Smooth muscle cell (in vitro differentiated cells): ENCODE results near the gene ZNF117. TPM values are rescaled to one million over a fixed set of nuclear protein-coding genes. Genes with fewer than 3 reads are reported as not detected.
"Not testable (repeated sequence)": the region's sequence is repeated elsewhere in the genome, so short reads cannot be mapped to it uniquely, and the experiment has no call there.

Source experiments
- DNase-seq: peaks from one replicate; lab custom pipeline; 2025; ENCODE audit not compliant: unreplicated experiment; lab: John Stamatoyannopoulos, UW
- H2AFZ ChIP-seq: fragments of 200-600 bp; sonication (generic); 2 replicates; pipeline ENCODE4 v1.6.0; 2016; ENCODE audit warnings: antibody characterized with exemption, low read depth, mild to moderate bottlenecking
- H3F3A ChIP-seq: fragments of 200-600 bp; sonication (generic); 2 replicates; pipeline ENCODE4 v1.6.0; 2017; ENCODE audit warnings: antibody characterized with exemption, low read depth
- H3K27ac ChIP-seq: fragments of 200-600 bp; sonication (generic); 2 replicates; pipeline ENCODE4 v1.5.1; 2016; ENCODE audit warnings: low read depth, mild to moderate bottlenecking
- H3K27me3 ChIP-seq: fragments of 200-600 bp; sonication (generic); 2 replicates; pipeline ENCODE4 v1.6.1; 2016; ENCODE audit warnings: low read depth, mild to moderate bottlenecking
- H3K36me3 ChIP-seq: fragments of 200-600 bp; sonication (generic); 2 replicates; pipeline ENCODE4 v1.5.1; 2016; ENCODE audit warnings: low read depth
- H3K4me1 ChIP-seq: fragments of 200-600 bp; sonication (generic); 2 replicates; pipeline ENCODE4 v1.5.1; 2016; ENCODE audit warnings: low read depth
- H3K4me2 ChIP-seq: fragments of 200-600 bp; sonication (generic); 2 replicates; pipeline ENCODE4 v1.6.0; 2016; ENCODE audit warnings: mild to moderate bottlenecking
- H3K4me3 ChIP-seq: fragments of 200-600 bp; sonication (generic); 2 replicates; pipeline ENCODE4 v1.5.1; 2016; ENCODE audit warnings: mild to moderate bottlenecking
- H3K79me2 ChIP-seq: fragments of 200-600 bp; sonication (generic); 2 replicates; pipeline ENCODE4 v1.6.0; 2016; ENCODE audit warnings: low read depth, mild to moderate bottlenecking
- H3K9ac ChIP-seq: fragments of 200-600 bp; sonication (generic); 2 replicates; pipeline ENCODE4 v1.6.0; 2016; ENCODE audit warnings: low read depth
- H3K9me3 ChIP-seq: fragments of 200-600 bp; sonication (generic); replicated peaks from 2 replicates; pipeline ENCODE4 v1.5.1; 2016; ENCODE audit warnings: low read depth
- H4K20me1 ChIP-seq: fragments of 200-600 bp; sonication (generic); 2 replicates; pipeline ENCODE4 v1.6.0; 2016; ENCODE audit warnings: low read depth
- WGBS: methylation state at CpG from one replicate; pipeline ENCODE4 v1.1.7; 2016; ENCODE audit warnings: low lambda C conversion rate; 5-methylcytosine and 5-hydroxymethylcytosine counted together
- polyA plus RNA-seq: library from polyadenylated mRNA; unstranded; fragments of >200 nt; fragmentation: Nextera tagmentation; extraction: Ambion mirVana; gene quantifications from 2 replicates; pipeline ENCODE4 v1.2.1, GENCODE V29; 2016
- total RNA-seq: library from RNA; depleted of rRNA; stranded (reverse); fragments of >200 nt; gene quantifications from 2 replicates; pipeline ENCODE4 v1.2.3, GENCODE V29; 2014
- TF ChIP-seq, protein P1 (sequence below): fragments of 200-600 bp; sonication (generic); IDR thresholded peaks from 2 replicates; pipeline ENCODE4 v1.5.1; 2017; ENCODE audit warnings: borderline replicate concordance, mild to moderate bottlenecking, antibody characterized with exemption; ENCODE audit not compliant: insufficient read depth, poor library complexity, severe bottlenecking

Gene ZNF117
- total and polyA plus RNA-seq, 2 experiments from 2014 or later = 1.4 to 11.5 TPM

DNA sequence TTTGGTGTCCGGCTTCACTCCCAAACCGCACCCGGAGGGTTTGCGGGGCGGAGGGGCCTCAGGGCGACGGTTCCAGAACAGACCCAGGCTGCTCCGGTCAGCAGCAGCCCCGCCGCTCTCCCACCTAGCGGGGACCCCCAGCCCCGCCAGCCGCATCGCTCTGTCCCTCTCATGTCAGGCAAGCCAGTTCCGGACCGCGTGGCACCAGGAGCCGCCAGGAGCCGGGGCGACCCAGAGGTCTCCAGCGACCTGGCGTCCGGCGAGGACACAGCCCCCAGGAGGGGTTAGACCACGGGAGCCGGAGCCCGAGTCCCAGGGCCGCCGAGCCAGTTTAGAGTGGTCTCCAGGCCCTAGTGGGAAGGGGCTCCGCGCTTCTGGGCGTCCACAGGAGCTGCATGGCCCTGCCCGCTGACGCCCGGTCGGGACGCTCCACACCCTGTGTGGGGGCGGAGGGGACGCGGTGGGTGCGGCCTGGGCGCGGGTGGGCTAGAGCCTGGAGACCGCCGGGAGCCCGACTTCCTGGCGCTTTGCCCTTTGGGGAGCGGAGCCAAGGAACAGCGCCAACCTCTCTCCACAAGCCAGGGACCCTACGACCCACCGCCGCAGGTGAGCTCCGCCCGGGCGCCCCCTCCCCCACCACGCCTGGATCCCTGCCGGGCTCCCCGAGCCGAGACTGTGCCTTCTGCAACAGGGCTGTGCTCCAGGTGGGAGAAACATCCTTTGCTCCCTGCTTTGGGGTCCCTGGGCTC, 43.4 kb downstream of the ZNF117 start:
- H3K27ac ChIP-seq = no peak overlapping the region

DNA sequence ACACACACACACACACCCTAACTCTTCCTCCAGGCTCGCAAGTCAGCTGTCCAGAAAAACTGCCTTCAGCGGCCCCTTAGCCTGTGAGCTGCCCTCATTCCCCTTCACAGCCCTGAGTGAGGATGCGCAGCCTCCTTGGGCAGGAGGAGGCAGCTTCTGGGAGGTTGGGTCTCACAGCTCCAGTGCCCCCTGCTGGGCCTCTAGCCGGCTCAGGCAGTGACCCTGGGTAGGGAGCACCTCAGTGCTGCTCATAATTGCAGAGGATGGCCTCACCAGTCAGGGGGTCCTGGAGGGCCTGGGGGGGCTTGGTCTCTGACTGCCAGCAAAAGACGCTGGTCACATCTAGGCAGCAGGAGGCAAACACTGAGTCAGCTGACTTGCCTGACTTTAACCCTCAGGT, 44.1 kb downstream of the ZNF117 start:
- Histone ChIP-seq H3K4me2 (peak overlapping the region; percentile 85), H3K79me2 (no peaks in the 10 kb centered on the region), H3K9ac (no peak overlapping the region), H2AFZ (no peak overlapping the region), H3K4me3 (peak overlapping the region; percentile 45), H3K9me3 (no peaks in the 10 kb centered on the region), H3K4me1 (peaks cover 7% of the 10 kb centered on the region), H3K36me3 (no peaks in the 10 kb centered on the region), H4K20me1 (no peaks in the 10 kb centered on the region), H3F3A (no peaks in the 10 kb centered on the region), H3K27me3 (peaks cover 36% of the 10 kb centered on the region), H3K27ac (no peak overlapping the region)
- no peak for DNase-seq
- 43% methylated on average over 5 of the region's 5 CpGs for WGBS
- TF ChIP-seq, protein P1, sequence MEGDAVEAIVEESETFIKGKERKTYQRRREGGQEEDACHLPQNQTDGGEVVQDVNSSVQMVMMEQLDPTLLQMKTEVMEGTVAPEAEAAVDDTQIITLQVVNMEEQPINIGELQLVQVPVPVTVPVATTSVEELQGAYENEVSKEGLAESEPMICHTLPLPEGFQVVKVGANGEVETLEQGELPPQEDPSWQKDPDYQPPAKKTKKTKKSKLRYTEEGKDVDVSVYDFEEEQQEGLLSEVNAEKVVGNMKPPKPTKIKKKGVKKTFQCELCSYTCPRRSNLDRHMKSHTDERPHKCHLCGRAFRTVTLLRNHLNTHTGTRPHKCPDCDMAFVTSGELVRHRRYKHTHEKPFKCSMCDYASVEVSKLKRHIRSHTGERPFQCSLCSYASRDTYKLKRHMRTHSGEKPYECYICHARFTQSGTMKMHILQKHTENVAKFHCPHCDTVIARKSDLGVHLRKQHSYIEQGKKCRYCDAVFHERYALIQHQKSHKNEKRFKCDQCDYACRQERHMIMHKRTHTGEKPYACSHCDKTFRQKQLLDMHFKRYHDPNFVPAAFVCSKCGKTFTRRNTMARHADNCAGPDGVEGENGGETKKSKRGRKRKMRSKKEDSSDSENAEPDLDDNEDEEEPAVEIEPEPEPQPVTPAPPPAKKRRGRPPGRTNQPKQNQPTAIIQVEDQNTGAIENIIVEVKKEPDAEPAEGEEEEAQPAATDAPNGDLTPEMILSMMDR = peak; percentile 17

More for the DNA sequence above, 43.4 kb downstream of the ZNF117 start:
- TF ChIP-seq, protein P1 = no peak
- Histone ChIP-seq H3K9me3 (no peaks in the 10 kb centered on the region), H2AFZ (no peak overlapping the region), H3F3A (no peaks in the 10 kb centered on the region), H3K79me2 (no peaks in the 10 kb centered on the region), H3K4me3 (peak overlapping the region; percentile 45), H3K9ac (no peak overlapping the region), H3K4me2 (peak overlapping the region; percentile 85), H3K27me3 (peaks cover 36% of the 10 kb centered on the region), H3K4me1 (peaks cover 7% of the 10 kb centered on the region), H3K36me3 (no peaks in the 10 kb centered on the region), H4K20me1 (no peaks in the 10 kb centered on the region)
- WGBS = 11% methylated on average over 50 of the region's 59 CpGs
- DNase-seq = no peak

DNA sequence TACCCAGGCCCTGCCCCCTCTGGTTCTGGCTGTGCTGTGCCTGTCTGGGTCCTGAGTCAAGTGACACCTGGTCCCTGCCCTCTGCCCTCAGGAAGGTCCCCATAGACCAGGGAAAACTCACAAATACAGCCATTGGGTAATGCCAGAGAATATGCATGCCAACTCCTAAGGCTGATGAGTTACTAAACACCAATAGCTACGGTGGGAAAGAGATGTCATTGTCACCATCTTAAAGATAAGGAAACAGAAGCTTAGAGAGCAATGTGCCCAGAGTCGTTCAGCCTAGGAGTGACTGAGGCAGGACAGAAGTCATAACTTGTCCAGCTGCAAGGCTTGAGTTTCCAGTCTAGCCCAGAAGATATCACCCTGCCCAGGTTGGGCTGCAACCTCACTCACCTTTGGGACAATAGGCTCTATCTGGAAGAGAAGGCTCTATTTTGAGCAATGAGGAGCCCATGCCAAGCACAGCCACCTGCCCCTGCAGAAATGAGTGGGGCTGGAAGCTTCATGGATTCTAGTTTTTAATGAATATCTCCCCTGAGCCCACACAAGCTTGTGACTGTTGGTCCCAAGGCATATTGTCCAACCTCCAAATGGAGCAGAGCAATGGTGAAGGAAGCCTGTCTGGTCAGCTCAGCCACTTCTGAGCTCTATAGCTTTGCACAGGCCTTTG, 45.2 kb downstream of the ZNF117 start:
- Histone ChIP-seq H3K36me3 (no peaks in the 10 kb centered on the region), H3K27me3 (peaks cover 36% of the 10 kb centered on the region), H3F3A (no peaks in the 10 kb centered on the region), H4K20me1 (no peaks in the 10 kb centered on the region), H3K4me3 (no peak overlapping the region), H3K79me2 (no peaks in the 10 kb centered on the region), H2AFZ (no peak overlapping the region), H3K9ac (no peak overlapping the region), H3K4me2 (no peak overlapping the region), H3K4me1 (peaks cover 7% of the 10 kb centered on the region), H3K27ac (no peak overlapping the region), H3K9me3 (no peaks in the 10 kb centered on the region)
- no peak for DNase-seq
- TF ChIP-seq, protein P1 = no peak
- 37% methylated on average over 2 of the region's 2 CpGs for WGBS

DNA sequence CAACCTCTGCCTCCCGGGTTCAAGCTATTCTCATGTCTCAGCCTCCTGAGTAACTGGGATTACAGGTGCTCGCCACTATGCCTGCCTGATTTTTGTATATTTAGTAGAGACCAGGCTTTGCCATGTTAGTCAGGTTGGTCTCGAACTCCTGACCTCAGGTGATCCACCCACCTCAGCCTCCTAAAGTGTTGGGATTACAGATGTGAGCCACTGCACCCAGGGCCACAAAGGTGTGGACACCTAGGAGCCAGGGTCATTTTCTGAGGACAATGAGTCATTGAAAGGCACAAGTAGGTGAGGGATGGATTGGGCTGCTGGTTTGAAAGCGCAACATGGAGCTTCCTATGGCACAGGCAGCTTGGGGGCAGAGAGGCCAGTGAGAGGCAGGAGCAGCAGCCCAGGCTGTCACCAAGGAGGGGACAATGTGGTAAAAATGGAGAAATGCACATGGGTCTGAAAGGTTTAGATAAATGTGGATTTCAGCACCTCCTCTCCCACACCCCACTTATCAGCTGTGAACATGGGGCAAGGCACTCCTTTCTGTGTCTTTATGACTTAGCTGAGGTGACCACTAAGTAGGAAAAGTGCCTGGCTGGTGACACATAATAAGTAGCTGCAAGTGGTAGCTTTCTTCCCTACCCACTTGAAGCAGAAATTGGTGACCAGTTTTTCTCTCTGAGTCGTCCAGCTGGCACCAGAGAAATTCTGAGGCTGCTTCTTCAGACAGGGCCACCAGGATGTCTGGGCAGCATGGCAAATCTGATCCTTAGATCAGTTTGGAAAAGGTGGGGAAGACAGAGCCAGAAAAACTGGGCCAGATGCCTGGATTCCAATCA, 46.0 kb downstream of the ZNF117 start:
- H3F3A ChIP-seq, H2AFZ ChIP-seq, H3K9ac ChIP-seq, H3K4me3 ChIP-seq, H3K4me2 ChIP-seq, DNase-seq, H3K4me1 ChIP-seq, H3K27ac ChIP-seq, H3K79me2 ChIP-seq, H4K20me1 ChIP-seq, H3K36me3 ChIP-seq, H3K9me3 ChIP-seq: not testable (repeated sequence)
- 79% methylated on average over 5 of the region's 5 CpGs for WGBS
- H3K27me3 ChIP-seq = peaks cover 36% of the 10 kb centered on the region

DNA sequence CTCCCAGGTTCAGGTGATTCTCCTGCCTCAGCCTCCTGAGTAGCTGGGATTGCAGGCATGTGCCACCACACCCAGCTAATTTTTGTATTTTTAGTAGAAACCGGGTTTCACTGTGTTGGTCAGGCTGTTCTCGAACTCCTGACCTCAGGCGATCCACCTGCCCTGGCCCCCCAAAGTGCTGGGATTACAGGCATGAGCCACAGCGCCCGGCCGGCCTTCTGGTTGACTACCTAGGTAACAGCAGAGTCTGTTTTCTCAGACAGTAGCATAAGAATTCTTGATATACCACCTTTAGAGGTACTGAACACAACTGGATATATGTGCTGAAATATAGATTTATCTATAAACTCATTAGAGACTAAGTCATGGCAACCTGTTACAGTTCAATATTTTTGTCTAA, 50.8 kb downstream of the ZNF117 start:
- not testable (repeated sequence) for H3K9ac ChIP-seq, H3K4me2 ChIP-seq, H3K27me3 ChIP-seq, H4K20me1 ChIP-seq, H3K27ac ChIP-seq, H3F3A ChIP-seq, H3K4me1 ChIP-seq, H3K79me2 ChIP-seq, H3K9me3 ChIP-seq, H2AFZ ChIP-seq, H3K4me3 ChIP-seq, DNase-seq, H3K36me3 ChIP-seq
- WGBS = 95% methylated on average over 6 of the region's 6 CpGs
